LNCAP (cell line): Measurements from ENCODE around the gene BNC1.

ENCODE experiments used
- TF ChIP-seq, protein P1 (sequence below): fragments of 450-650 bp; IDR thresholded peaks from 2 replicates; pipeline ENCODE4 v1.5.1; 2017; ENCODE audit warnings: mild to moderate bottlenecking

Gene BNC1

DNA sequence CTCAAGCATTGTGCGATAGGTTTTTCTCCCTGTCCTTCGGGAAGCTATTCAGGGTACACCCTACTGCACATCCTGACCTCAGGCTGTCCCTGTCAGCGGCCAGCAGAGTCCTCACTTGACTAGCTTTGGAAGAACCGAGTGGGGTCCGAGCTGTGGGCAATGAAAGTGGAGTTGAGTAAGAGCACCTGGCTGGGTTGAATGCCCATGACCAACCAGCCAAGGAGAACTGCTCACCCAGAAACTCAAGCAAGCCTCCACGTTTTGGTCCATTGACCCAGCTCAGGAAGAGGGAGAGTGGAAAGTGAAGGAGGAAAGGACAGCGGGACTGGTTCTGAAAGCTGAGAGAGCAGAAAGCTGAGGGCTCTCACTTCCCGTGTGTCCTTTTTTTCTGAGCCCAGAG, 40.8 kb downstream of the BNC1 start:
- TF ChIP-seq, protein P1, sequence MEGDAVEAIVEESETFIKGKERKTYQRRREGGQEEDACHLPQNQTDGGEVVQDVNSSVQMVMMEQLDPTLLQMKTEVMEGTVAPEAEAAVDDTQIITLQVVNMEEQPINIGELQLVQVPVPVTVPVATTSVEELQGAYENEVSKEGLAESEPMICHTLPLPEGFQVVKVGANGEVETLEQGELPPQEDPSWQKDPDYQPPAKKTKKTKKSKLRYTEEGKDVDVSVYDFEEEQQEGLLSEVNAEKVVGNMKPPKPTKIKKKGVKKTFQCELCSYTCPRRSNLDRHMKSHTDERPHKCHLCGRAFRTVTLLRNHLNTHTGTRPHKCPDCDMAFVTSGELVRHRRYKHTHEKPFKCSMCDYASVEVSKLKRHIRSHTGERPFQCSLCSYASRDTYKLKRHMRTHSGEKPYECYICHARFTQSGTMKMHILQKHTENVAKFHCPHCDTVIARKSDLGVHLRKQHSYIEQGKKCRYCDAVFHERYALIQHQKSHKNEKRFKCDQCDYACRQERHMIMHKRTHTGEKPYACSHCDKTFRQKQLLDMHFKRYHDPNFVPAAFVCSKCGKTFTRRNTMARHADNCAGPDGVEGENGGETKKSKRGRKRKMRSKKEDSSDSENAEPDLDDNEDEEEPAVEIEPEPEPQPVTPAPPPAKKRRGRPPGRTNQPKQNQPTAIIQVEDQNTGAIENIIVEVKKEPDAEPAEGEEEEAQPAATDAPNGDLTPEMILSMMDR = no peak

- TF ChIP-seq, protein P1 = no peak
These were observed 54.2 kb downstream of the BNC1 start for GRCh38 chr15:83230242-83230641.

DNA sequence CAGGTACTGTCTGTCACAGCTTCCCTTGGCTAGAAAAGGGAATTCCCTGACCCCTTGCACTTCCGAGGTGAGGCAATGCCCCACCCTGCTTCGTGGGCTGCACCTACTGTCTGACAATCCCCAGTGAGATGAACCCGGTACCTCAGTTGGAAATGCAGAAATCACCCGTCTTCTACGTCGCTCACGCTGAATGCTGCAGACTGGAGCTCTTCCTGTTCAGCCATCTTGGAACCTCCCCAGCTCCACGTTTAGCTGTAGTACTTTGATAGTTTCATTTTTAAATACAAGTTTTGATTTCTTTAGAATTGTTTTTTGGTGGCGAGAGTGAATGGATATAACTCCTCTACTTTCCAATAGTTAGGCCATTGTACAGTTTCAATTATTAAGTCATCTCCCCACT, 59.0 kb downstream of the BNC1 start:
- TF ChIP-seq, protein P1 = no peak

- TF ChIP-seq, protein P1 = no peak
These were observed 65.4 kb downstream of the BNC1 start for GRCh38 chr15:83219026-83219425.

DNA sequence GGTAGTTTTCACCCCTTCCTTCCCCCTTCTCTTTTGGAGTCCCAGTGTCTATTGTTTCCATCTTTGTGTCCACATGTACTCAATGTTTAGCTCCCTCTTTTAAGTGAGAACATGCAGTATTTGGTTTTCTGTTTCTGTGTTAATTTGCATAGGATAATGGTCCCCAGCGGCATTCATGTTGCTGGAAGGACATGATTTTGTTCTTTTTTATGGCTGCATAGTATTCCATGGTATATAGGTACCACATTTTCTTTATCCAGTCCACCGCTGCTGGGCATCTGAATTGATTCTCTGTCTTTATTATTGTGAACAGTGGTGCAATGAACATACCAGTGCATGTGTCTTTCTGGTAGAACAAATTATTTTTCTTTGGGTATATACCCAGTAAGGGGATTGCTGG, 69.2 kb downstream of the BNC1 start:
- TF ChIP-seq, protein P1 = no peak

- TF ChIP-seq, protein P1 = no peak
These were observed 73.8 kb downstream of the BNC1 start for GRCh38 chr15:83210619-83211018.

DNA sequence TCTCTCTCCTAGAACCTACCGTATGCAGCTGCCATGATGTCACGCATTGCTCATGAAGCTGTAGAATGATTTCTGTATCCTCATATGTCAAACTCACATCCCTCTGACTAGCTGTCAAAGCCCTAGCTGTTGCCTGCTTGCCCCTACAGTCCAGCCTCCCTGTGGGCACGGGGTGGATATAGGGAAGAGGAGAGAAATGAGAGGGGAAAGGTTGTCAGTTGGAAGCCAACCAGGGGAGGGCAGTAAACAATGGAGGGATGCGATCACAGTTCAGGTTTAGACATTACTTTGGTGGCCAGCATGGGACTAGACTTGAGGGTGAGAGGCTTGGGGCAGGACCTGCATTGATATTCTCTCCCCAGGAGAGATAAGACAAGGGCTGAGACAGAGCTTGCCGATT, 75.1 kb downstream of the BNC1 start:
- TF ChIP-seq, protein P1 = no peak

- TF ChIP-seq, protein P1 = no peak; the same call in 1 of the 2 replicates
These were observed 76.2 kb downstream of the BNC1 start for GRCh38 chr15:83208367-83208661.
